OCI-LY7 (cell line): ENCODE data around the gene WFS1.

Source experiments
- CTCF ChIP-seq: fragments of 200-600 bp; sonication (generic); conservative IDR thresholded peaks from 2 replicates; pipeline ENCODE4 v1.5.1; 2014; ENCODE audit warnings: mild to moderate bottlenecking, antibody characterized with exemption, low read length, moderate library complexity, mixed read lengths
- EZH2phosphoT487 ChIP-seq: fragments of 200-600 bp; sonication (generic); IDR thresholded peaks from 2 replicates; pipeline ENCODE4 v1.6.1; 2018; ENCODE audit warnings: low read depth, borderline replicate concordance, mild to moderate bottlenecking, mixed run types, antibody characterized with exemption, low read length, moderate library complexity, mixed read lengths

GRCh38 chr4:6336166-6336565, 66.5 kb downstream of the WFS1 start:
- TF ChIP-seq CTCF (no peak), EZH2phosphoT487 (no peak)
